HFFc6 (cell line): Measurements from ENCODE around the gene NFIX. TPM values are rescaled to one million over a fixed set of nuclear protein-coding genes. Genes with fewer than 3 reads are reported as not detected.

Source experiments
- DNase-seq: peaks from one replicate; pipeline ENCODE4 v3.0.0-alpha.2; 2018
- H3K27ac Mint-ChIP-seq: 2 replicates; pipeline ENCODE4 v1.8.0; 2020; ENCODE audit warnings: mild to moderate bottlenecking, mixed read lengths
- H3K27me3 Mint-ChIP-seq: 2 replicates; pipeline ENCODE4 v1.8.0; 2021; ENCODE audit warnings: mild to moderate bottlenecking, moderate library complexity, mixed read lengths; ENCODE audit not compliant: insufficient read depth
- H3K36me3 Mint-ChIP-seq: 2 replicates; pipeline ENCODE4 v1.8.0; 2021; ENCODE audit warnings: low read depth, mixed read lengths
- H3K4me1 Mint-ChIP-seq: 2 replicates; pipeline ENCODE4 v1.8.0; 2020; ENCODE audit warnings: low read depth, mixed read lengths
- H3K4me3 Mint-ChIP-seq: 2 replicates; pipeline ENCODE4 v1.8.0; 2020; ENCODE audit warnings: mild to moderate bottlenecking, moderate library complexity, mixed read lengths
- H3K9me3 Mint-ChIP-seq: 2 replicates; pipeline ENCODE4 v1.8.0; 2020; ENCODE audit warnings: mild to moderate bottlenecking, mixed read lengths
- CTCF ChIP-seq: fragments of 200-600 bp; sonication (generic); IDR thresholded peaks from 2 replicates; pipeline ENCODE4 v1.5.0; 2021; ENCODE audit warnings: antibody characterized with exemption, mild to moderate bottlenecking
- total RNA-seq, 6 experiments: library from RNA; stranded (reverse); fragmentation: NEBNext Ultra II Directional; extraction: Animal tissue kit (Norgen Biotek cat#: 25700); gene quantifications; 2 replicates in 1 of 6; 3 replicates in 5 of 6; pipeline ENCODE4 v1.2.3, GENCODE V29; 2021

Gene NFIX
- total RNA-seq, 6 experiments from 2014 or later = 129 to 161 (median 142) TPM

GRCh38 chr19:13135068-13136062, 140.1 kb downstream of the NFIX start:
- no peak for TF ChIP-seq CTCF
- peaks cover 10% of the 10 kb centered on the region; the same call in 1 of the 2 replicates for H3K36me3 Mint-ChIP-seq
- H3K4me3 Mint-ChIP-seq = no peak overlapping the region
- peaks cover 45% of the 10 kb centered on the region for H3K4me1 Mint-ChIP-seq
- no peak overlapping the region for H3K27ac Mint-ChIP-seq
- H3K27me3 Mint-ChIP-seq = peaks cover 2% of the 10 kb centered on the region; the same call in 1 of the 2 replicates
- no peak for DNase-seq
- no peaks in the 10 kb centered on the region for H3K9me3 Mint-ChIP-seq

DNA sequence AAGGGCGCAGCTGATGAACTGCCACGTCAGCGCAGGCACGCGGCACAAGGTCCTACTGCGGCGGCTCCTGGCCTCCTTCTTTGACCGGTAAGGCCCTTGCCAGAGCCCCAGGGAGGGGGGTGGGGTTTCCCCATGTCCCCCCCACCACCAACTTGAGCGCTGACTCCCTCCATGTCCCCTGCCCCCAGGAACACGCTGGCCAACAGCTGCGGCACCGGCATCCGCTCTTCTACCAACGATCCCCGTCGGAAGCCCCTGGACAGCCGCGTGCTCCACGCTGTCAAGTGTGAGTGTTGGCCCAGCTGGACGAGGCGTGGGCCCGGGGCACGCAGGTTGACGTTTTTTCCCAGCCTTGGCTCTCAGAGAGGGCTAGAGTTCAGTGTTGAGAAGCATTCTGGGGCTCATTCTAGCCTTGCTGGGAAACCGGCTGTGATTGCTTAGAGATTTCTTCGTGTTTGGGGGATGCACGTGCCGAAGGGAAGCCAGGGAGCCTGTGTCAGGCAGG, 142.1 kb downstream of the NFIX start:
- no peak overlapping the region for H3K4me3 Mint-ChIP-seq
- DNase-seq = no peak
- peaks cover 10% of the 10 kb centered on the region for H3K36me3 Mint-ChIP-seq
- H3K4me1 Mint-ChIP-seq = peaks cover 35% of the 10 kb centered on the region
- H3K9me3 Mint-ChIP-seq = no peaks in the 10 kb centered on the region
- H3K27ac Mint-ChIP-seq = no peak overlapping the region; the same call in 1 of the 2 replicates
- peaks cover 2% of the 10 kb centered on the region; the same call in 1 of the 2 replicates for H3K27me3 Mint-ChIP-seq
- no peak for TF ChIP-seq CTCF

DNA sequence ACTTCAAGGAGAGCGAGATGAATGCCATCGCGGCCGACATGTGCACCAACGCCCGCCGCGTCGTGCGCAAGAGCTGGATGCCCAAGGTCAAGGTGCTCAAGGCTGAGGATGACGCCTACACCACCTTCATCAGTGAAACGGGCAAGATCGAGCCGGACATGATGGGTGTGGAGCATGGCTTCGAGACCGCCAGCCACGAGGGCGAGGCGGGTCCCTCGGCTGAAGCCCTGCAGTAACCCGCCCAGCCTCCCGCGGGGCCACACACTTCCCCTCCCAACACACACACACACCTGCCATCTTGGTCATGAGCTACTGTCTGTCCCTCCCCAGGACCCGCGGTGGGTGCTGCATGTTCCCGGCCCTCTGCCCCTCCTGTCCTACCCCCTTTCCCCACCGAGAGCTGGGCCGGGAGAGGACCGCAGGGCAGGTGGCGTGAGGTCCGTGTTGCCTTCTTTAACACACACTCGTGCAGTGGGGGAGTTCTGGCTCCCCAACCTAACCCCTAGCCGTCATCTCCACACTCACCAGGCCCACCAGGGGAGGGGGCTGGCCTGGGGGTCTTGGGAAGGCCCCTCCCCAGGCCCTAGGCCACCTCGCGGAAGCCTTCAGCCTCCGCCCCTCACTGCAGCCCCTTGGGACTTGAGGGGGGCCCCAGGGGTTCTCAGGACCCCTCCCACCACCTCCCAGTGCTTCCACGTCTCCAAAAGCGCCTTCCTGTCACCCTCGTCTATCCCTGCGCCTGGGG, 143.1 kb downstream of the NFIX start:
- no peak for DNase-seq
- no peak for TF ChIP-seq CTCF
- peaks cover 35% of the 10 kb centered on the region for H3K4me1 Mint-ChIP-seq
- peaks cover 10% of the 10 kb centered on the region for H3K36me3 Mint-ChIP-seq
- no peaks in the 10 kb centered on the region for H3K9me3 Mint-ChIP-seq
- H3K4me3 Mint-ChIP-seq = no peak overlapping the region
- no peak overlapping the region for H3K27ac Mint-ChIP-seq
- H3K27me3 Mint-ChIP-seq = peaks cover 2% of the 10 kb centered on the region; the same call in 1 of the 2 replicates

- no peaks in the 10 kb centered on the region for H3K9me3 Mint-ChIP-seq
- DNase-seq = no peak
- no peak for TF ChIP-seq CTCF
- peaks cover 35% of the 10 kb centered on the region for H3K4me1 Mint-ChIP-seq
- peaks cover 2% of the 10 kb centered on the region; the same call in 1 of the 2 replicates for H3K27me3 Mint-ChIP-seq
- H3K4me3 Mint-ChIP-seq = no peak overlapping the region
- peaks cover 10% of the 10 kb centered on the region for H3K36me3 Mint-ChIP-seq
- no peak overlapping the region for H3K27ac Mint-ChIP-seq
These were observed 143.6 kb downstream of the NFIX start for GRCh38 chr19:13138916-13139198.

- no peak for DNase-seq
- H3K36me3 Mint-ChIP-seq = peaks cover 14% of the 10 kb centered on the region
- TF ChIP-seq CTCF = no peak
- no peaks in the 10 kb centered on the region for H3K9me3 Mint-ChIP-seq
- H3K4me3 Mint-ChIP-seq = no peak overlapping the region
- peaks cover 28% of the 10 kb centered on the region for H3K4me1 Mint-ChIP-seq
- no peaks in the 10 kb centered on the region for H3K27me3 Mint-ChIP-seq
- peak overlapping the region; percentile 46; the same call in 1 of the 2 replicates for H3K27ac Mint-ChIP-seq
These were observed 144.5 kb downstream of the NFIX start for GRCh38 chr19:13139633-13140311.
